Hematopoietic multipotent progenitor cell treated with erythropoietin and hydrocortisone succinate and interleukin-3 and kit ligand, for 6 days (in vitro differentiated cells): ENCODE results near the gene PKD1L1.
"Not testable (repeated sequence)": the region's sequence is repeated elsewhere in the genome, so short reads cannot be mapped to it uniquely, and the experiment has no call there.

Experiments
- DNase-seq: peaks from one replicate; pipeline ENCODE4 v3.0.0-alpha.2; 2015

The PKD1L1 gene

GRCh38 chr7:47813620-47814260, 134.5 kb downstream of the PKD1L1 start:
- DNase-seq = no peak

- no peak for DNase-seq
Observed at GRCh38 chr7:47812429-47813136, 135.7 kb downstream of the PKD1L1 start.

DNA sequence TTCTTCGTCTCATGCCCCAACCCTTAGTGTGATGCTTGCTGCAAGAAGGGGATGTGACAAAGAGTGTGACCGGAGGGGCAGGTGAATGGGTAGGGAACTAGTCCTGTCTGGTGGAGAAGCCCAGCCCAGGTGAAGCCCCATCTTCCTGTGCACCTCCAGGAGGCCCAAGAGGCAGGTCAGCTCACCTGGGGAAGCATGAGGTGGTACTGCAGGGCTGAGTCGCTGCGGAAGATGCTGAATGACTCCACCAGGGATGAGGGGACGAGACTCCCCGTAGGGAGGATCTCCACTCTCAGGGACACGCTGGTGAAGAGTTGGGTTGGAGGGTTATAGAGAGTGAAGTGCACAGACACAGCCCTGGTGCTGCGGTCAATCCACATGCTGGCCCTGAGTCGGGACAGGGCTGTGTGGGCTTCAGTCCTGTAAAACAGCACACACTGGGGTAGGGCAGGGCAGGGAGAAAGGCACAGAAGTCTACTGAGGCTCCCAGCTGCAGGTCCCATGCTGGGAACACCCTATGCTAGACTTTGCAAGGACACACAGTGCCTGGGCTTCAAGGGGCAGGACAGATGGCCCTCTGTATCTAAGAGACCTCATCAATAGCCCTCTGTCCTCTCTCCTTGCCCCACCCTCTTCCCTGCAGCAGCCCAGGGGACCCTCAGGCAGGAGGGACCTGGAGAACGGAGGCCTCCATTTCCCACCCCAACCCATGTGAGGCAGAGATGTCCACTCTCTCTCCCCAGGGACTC, 136.5 kb downstream of the PKD1L1 start:
- no peak for DNase-seq

DNA sequence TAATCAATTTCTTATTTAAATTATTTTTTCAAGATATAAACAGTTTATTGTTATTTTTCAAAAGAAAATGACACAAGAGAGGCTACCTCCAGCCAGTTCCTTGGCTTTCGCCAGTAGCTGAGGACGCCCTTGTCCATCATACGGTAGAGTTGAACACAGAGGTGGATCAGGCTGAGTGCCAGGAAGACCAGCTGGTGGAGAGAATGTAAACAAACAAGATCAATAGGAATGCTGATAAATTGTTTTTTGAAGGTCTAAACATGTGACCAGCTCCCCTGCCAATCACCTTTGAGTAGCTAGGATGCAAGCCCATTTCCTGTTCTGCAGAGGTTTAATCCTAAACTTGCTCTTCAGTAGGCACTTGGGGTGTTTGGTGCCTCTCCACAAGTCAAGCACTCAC, 138.9 kb downstream of the PKD1L1 start:
- DNase-seq = no peak

DNA sequence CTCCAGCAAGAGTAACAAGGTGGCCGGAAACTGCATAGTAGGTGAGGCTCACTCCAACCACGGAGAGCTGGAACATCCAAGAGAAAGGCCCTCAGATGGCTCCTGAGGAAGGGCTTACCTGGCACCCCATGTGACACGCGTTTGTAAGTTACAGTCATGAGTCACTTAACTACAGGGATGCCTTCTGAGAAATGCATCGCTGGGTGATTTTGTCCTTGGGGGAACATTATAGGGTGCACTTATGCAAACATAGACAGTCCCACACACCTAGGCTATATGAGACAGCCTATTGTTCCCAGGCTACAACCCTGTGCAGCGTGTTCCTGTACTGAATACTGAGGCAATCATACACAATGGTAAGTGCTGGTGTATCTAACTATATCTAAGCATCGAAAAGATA, 139.9 kb downstream of the PKD1L1 start:
- DNase-seq = no peak

GRCh38 chr7:47807756-47808155, 140.5 kb downstream of the PKD1L1 start:
- peak; percentile 18 for DNase-seq

DNA sequence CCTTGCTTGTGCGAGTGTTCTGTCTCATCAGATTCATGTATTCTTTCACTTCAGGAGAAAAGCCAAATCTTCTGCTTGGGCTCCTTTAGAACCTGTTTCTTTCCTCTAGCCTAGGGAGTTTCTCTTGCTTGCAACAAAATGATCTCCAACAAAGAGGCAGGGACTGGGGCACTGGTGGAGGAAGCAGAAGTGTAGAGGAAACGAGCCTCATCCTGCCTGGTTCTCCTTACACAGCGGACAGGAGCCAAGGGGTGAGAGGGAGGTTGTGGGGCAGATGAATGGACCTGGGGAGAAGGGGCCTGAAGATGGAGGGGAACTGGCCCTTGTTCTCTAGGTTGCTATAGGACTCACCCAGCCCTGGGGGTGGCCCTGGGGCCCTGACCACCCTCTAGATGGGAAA, 141.1 kb downstream of the PKD1L1 start:
- DNase-seq = no peak

- DNase-seq = peak; percentile 26
Observed at GRCh38 chr7:47806701-47807103, 141.6 kb downstream of the PKD1L1 start.

DNA sequence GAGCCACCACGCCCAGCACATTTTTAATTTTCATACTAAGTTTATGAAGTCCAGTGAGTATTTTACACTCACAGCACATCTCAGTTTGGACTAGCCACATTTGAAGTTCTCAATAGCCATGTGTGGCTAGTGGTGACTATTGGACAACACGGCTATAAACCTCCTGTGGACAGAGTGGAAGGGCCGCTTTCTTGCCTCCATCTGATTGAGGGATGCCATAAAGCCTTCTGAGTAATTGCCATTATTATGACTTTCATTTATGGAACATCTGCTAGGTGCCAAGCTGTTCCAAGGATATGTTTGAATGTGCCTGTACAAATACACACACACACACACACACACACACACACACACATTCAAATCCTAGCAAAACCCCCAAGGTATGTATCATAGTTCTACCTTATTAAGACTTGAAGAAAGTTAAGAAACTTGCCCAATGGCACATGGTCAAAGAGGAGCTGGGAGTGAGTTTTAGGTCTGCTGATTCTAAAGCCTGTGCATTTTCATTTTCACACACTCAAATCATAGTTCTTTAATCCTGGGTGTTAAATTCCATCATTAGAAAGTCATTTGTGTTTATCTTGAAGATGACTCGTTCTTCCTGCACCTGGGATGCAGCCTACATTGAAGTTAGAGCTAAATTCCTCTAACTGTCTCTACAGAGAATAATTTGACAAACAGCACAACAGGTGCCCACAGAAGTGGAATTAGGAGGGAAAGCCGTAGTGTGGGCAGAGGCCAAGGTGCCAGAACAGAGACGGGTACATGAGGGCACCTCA, 143.3 kb downstream of the PKD1L1 start:
- no peak for DNase-seq

DNA sequence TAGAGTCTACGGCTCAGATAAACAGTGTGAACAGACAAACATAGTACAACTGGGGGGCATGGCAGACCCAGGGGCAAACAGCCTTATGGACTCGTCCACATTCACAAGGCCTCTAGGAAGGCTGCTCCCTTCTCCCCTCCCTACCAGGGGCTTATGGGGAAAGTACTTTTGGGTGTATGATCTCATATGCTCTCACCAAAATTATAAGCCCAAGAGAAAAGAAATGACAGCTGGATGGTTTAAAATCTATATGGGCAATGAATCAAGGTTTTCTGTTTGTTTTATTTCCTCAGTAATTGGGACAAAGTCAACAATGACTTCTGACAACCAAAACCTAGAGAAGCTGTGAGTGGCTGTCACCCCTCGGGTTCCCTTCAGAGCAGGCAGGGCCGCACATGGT, 144.4 kb downstream of the PKD1L1 start:
- no peak for DNase-seq

DNA sequence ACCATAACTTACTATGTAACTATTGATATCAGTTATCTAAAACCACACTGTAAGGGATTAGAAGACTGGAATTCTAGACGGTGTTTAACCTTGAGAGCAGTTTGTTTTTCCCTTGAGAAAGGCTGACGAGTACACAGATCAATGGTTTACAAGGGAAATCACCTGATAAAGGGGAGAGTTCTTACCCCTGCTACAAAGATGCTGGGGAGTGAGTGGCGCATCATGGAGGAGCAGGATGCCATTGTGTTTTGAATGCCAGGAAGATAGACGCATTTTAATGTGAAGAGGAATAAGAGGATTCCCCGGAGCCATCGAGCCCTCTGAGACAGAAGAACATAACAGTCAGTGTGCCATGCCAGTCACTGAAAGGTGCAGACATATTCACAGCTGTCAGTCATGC, 145.2 kb downstream of the PKD1L1 start:
- DNase-seq = no peak

DNA sequence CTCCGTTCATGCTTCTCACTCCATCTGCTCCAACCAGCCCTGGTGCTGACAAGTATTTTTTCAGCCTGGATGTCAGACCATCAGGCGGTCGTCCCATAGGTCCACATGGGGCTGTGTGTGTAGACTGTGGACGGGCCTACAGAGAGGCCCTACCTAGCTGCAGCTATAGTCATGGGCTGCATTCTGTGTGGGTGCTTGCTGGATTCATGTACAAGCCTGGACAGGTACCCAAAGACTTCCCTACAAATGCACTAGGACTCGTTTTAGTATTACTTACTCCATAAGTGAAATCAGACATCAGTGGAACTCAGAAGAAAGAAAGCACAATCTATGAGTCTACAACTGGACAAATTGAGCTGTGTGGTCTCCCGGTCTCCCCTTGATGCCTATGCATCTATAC, 146.8 kb downstream of the PKD1L1 start:
- no peak for DNase-seq

GRCh38 chr7:47799524-47799923, 148.7 kb downstream of the PKD1L1 start:
- no peak for DNase-seq

- DNase-seq = no peak
Observed at GRCh38 chr7:47796347-47796746, 151.9 kb downstream of the PKD1L1 start.

- no peak for DNase-seq
Observed at GRCh38 chr7:47795631-47796030, 152.6 kb downstream of the PKD1L1 start.

DNA sequence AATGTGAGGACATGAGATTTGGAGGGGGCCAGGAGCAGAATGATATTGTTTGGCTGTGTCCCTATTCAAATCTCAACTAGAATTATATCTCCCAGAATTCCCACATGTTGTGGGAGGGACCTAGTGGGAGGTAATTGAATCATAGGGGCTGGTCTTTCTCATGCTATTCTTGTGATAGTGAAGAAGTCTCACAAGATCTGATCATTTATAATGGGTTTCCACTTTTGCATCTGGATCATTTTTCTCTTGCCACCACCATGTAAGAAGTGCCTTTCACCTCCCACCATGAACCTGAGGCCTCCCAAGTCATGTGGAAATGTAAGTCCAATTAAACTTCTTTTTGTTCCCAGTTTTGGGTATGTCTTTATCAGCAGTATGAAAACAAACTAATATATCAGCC, 153.1 kb downstream of the PKD1L1 start:
- not testable (repeated sequence) for DNase-seq

- DNase-seq = no peak
Observed at GRCh38 chr7:47794016-47794415, 154.2 kb downstream of the PKD1L1 start.

DNA sequence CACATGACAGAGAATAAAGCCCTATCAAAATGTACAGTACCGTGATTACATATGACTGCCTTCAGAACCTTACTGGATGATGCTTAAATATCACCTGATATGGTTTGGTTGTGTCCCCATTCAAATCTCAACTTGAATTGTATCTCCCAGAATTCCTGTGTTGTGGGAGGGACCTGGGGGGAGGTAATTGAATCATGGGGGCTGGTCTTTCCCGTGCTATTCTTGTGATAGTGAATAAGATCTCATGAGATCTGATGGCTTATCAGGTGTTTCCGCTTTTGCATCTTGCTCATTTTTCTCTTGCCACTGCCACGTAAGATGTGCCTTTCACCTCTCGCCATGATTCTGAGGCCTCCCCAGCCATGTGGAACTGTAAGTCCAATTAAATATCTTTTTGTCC, 155.1 kb downstream of the PKD1L1 start:
- DNase-seq = not testable (repeated sequence)

DNA sequence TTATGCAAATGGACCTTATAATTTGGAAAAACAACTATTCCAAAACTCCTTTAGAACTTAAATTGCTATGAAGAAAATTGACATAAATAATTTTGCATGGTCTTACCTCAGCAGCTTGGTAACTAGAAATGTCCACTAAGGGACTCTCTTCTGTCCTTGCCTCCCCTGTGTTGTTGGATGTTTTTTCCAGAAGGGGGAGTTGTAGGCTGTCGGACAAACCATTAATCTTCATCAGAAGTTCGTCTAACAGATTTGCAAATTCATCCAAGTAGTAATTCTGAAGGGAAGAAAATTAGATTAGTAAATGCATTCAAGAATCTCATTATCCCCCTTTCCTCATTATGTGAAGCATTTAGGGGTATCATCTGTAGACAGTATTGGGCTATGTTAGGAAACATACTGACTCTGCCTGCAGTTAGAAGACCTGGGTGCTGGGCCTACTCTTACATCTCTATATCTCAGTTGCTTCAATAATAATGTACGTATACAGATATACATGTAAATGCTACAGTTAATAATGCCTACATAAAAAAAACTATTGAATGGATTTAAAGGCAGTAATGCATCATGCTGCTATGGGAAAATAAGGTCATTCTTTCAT, 155.6 kb downstream of the PKD1L1 start:
- DNase-seq = peak; percentile 60

DNA sequence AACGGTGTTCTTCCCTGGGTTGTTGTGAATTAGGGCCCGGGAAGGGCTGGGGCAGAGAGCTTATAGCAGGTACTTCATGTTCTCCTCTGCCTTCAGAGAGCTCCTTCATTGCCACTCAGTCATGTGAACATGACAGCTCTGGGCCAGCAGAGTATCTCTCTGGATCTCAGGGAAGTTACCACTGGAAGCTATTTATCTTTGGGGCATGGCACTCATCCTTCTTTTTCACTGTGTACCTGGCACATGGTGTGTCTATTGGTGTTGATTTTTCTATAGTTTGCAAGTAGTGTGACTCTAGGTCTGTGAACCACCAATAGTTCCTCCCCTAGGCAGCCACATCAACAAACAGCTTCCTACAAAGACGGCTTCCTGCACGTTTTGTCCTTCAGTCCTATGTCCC, 156.6 kb downstream of the PKD1L1 start:
- no peak for DNase-seq

DNA sequence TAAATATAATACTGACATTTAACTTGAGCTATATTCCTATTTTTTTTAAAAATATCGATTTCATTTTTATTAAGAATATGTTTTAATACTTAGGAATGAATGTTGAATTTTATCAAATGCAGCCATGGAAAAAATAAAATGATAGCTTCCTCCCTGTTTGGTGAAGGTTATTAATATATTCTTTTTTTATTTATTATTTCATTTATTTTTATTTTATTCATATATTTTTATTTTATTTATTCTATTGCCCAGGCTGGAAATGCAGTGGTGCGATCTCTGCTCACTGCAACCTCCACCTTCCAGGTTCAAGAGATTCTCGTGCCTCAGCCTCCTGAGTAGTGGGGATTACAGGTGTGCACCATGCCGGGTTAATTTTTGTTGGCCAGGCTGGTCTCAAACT, 160.2 kb downstream of the PKD1L1 start:
- DNase-seq = no peak

- no peak for DNase-seq
Observed at GRCh38 chr7:47787249-47788069, 160.8 kb downstream of the PKD1L1 start.
